Measurements from ENCODE around the gene CCK. TPM values are rescaled to one million over a fixed set of nuclear protein-coding genes. Genes with fewer than 3 reads are reported as not detected.

CCK gene
- total RNA-seq, 1 experiment from 2014 or later: not detected

DNA sequence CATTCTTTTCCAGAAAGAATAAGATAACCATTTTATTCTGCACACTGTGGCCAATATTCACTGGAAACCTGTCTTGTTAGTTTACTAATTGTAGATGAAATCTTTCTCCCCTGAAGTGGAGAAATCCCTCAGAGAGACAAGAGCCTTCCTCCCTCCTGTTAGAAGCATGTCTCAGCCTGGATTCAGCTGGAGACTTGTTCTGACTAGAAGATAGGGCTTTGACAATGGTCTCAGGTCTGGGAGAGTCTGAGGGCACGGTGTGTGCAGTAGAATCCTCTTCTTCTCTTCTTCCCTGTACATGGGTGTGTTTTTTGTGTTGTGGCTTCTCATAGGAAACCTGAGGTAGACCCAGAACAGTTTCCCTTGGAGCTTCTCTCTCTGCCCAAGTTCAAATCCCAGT is 19.9 kb downstream of the CCK start:
- POLR2A ChIA-PET (ENCODE audit: unreplicated experiment): no interaction called here
- ATAC-seq: no peak
- Histone ChIP-seq H3K4me3 (ENCODE audit: low read length) (no peak overlapping the region), H4K20me1 (ENCODE audit: low read length) (no peaks in the 10 kb centered on the region), H3K27ac (ENCODE audit: low read length) (no peak overlapping the region), H3K4me2 (ENCODE audit: low read length) (no peak overlapping the region), H3K9me2 (replicated peaks; ENCODE audit: low read length) (no peaks in the 10 kb centered on the region), H3K4me1 (ENCODE audit: insufficient read depth, low read length) (no peaks in the 10 kb centered on the region), H2AFZ (ENCODE audit: low read length) (no peak overlapping the region), H3K27me3 (ENCODE audit: low read length) (peaks cover 8% of the 10 kb centered on the region), H3K36me3 (ENCODE audit: low read depth, low read length) (no peaks in the 10 kb centered on the region), H3K9me3 (ENCODE audit: low read length) (no peaks in the 10 kb centered on the region), H3K9ac (ENCODE audit: low read length) (no peak overlapping the region), H3F3A (ENCODE audit: low read length, unreplicated experiment) (no peaks in the 10 kb centered on the region), H3K79me2 (ENCODE audit: low read length) (no peaks in the 10 kb centered on the region)
- DNase-seq: no peak
- intact Hi-C loops (cut with micrococcal nuclease): no loop called here
- BruUV-seq (replicated peaks): no TSS peak
- CTCF ChIA-PET: interaction anchor here (1.4 kb wide), 1 partner anchor 16 kb away, joined by 5 read pairs; no protein-coding TSS in a partner anchor
- TF ChIP-seq EZH2 (IDR thresholded peaks at IDR 0.05; ENCODE audit: low read length, unreplicated experiment) (no peak), EZH2phosphoT487 (IDR thresholded peaks at IDR 0.05; ENCODE audit: borderline replicate concordance, low read length) (no peak)
- TF ChIP-seq, protein P1, sequence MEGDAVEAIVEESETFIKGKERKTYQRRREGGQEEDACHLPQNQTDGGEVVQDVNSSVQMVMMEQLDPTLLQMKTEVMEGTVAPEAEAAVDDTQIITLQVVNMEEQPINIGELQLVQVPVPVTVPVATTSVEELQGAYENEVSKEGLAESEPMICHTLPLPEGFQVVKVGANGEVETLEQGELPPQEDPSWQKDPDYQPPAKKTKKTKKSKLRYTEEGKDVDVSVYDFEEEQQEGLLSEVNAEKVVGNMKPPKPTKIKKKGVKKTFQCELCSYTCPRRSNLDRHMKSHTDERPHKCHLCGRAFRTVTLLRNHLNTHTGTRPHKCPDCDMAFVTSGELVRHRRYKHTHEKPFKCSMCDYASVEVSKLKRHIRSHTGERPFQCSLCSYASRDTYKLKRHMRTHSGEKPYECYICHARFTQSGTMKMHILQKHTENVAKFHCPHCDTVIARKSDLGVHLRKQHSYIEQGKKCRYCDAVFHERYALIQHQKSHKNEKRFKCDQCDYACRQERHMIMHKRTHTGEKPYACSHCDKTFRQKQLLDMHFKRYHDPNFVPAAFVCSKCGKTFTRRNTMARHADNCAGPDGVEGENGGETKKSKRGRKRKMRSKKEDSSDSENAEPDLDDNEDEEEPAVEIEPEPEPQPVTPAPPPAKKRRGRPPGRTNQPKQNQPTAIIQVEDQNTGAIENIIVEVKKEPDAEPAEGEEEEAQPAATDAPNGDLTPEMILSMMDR (conservative IDR thresholded peaks at IDR 0.05; ENCODE audit: low read depth, low read length): no peak

DNA sequence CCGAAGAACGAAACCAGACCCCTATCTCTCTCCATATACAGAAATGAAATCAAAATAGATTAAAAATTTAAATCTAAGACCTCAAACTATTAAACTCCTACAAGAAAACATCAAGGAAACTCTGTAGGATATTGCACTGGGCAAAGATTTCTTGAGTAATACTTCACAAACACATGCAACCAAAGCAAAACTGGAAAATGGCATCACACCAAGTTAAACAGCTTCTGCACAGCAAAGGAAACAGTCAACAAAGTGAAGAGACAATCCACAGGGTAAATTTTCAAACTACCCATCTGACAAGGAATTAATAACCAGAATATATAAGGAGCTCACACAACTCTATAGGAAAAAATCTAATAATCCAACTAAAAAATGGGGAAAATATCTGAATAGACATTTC is 29.4 kb downstream of the CCK start:
- Histone ChIP-seq H3K36me3 (ENCODE audit: low read depth, low read length) (no peaks in the 10 kb centered on the region), H3K27ac (ENCODE audit: low read length) (no peak overlapping the region), H3K27me3 (ENCODE audit: low read length) (peaks cover 23% of the 10 kb centered on the region; the same call in 1 of the 2 replicates), H2AFZ (ENCODE audit: low read length) (no peak overlapping the region), H3K4me1 (ENCODE audit: insufficient read depth, low read length) (no peaks in the 10 kb centered on the region), H3K4me2 (ENCODE audit: low read length) (no peak overlapping the region), H4K20me1 (ENCODE audit: low read length) (no peaks in the 10 kb centered on the region), H3K9me2 (replicated peaks; ENCODE audit: low read length) (no peaks in the 10 kb centered on the region), H3K79me2 (ENCODE audit: low read length) (no peaks in the 10 kb centered on the region), H3K9ac (ENCODE audit: low read length) (no peak overlapping the region), H3F3A (ENCODE audit: low read length, unreplicated experiment) (no peaks in the 10 kb centered on the region), H3K9me3 (ENCODE audit: low read length) (peaks cover 8% of the 10 kb centered on the region; the same call in 1 of the 2 replicates), H3K4me3 (ENCODE audit: low read length) (no peak overlapping the region)
- TF ChIP-seq, protein P1 (conservative IDR thresholded peaks at IDR 0.05; ENCODE audit: low read depth, low read length): no peak
- TF ChIP-seq EZH2phosphoT487 (IDR thresholded peaks at IDR 0.05; ENCODE audit: borderline replicate concordance, low read length) (no peak), EZH2 (IDR thresholded peaks at IDR 0.05; ENCODE audit: low read length, unreplicated experiment) (no peak)
- ChIA-PET POLR2A (ENCODE audit: unreplicated experiment) (no interaction called here), CTCF (interaction anchor here (0.6 kb wide), 1 partner anchor 322 kb away, joined by 3 read pairs; no protein-coding TSS in a partner anchor)
- DNase-seq (no peak), ATAC-seq (no peak)
- intact Hi-C loops (cut with micrococcal nuclease): no loop called here
- no TSS peak for BruUV-seq (replicated peaks)

DNA sequence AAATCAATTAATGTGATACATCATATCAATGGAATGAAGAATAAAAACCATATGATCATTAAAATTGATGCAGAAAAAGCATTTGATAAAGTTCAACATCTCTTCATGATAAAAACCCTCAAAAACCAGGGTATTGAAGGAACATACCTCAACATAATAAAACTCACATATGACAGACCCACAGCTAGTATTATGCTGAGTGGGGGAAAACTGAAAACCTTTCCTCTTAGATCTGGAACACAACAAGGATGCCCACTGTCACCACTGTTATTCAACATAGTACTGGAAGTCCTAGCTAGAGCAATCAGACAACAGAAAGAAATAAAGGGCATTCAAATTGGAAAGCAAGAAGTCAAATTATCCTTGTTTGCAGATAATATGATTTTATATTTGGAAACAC is 30.5 kb downstream of the CCK start:
- no peaks in the 10 kb centered on the region for H3K9me2 ChIP-seq (replicated peaks; ENCODE audit: low read length)
- H3K4me3 ChIP-seq (ENCODE audit: low read length): no peak overlapping the region
- H3K27ac ChIP-seq (ENCODE audit: low read length): no peak overlapping the region
- H3K4me1 ChIP-seq (ENCODE audit: insufficient read depth, low read length): no peaks in the 10 kb centered on the region
- H4K20me1 ChIP-seq (ENCODE audit: low read length): no peaks in the 10 kb centered on the region
- CTCF ChIA-PET: no interaction called here
- no peak overlapping the region for H3K9ac ChIP-seq (ENCODE audit: low read length)
- POLR2A ChIA-PET (ENCODE audit: unreplicated experiment): no interaction called here
- peaks cover 23% of the 10 kb centered on the region; the same call in 1 of the 2 replicates for H3K27me3 ChIP-seq (ENCODE audit: low read length)
- no peak overlapping the region for H3K4me2 ChIP-seq (ENCODE audit: low read length)
- ATAC-seq: no peak
- TF ChIP-seq, protein P1 (conservative IDR thresholded peaks at IDR 0.05; ENCODE audit: low read depth, low read length): no peak
- TF ChIP-seq EZH2phosphoT487 (IDR thresholded peaks at IDR 0.05; ENCODE audit: borderline replicate concordance, low read length): no peak
- no peak for TF ChIP-seq EZH2 (IDR thresholded peaks at IDR 0.05; ENCODE audit: low read length, unreplicated experiment)
- BruUV-seq (replicated peaks): no TSS peak
- no peaks in the 10 kb centered on the region for H3K79me2 ChIP-seq (ENCODE audit: low read length)
- intact Hi-C loops (cut with micrococcal nuclease): no loop called here
- peaks cover 8% of the 10 kb centered on the region; the same call in 1 of the 2 replicates for H3K9me3 ChIP-seq (ENCODE audit: low read length)
- no peak overlapping the region for H2AFZ ChIP-seq (ENCODE audit: low read length)
- DNase-seq: no peak
- H3F3A ChIP-seq (ENCODE audit: low read length, unreplicated experiment): no peaks in the 10 kb centered on the region
- H3K36me3 ChIP-seq (ENCODE audit: low read depth, low read length): no peaks in the 10 kb centered on the region
